Renal pelvis (tissue), 4 donors: ENCODE data around the gene CPNE2. TPM values are rescaled to one million over a fixed set of nuclear protein-coding genes. Genes with fewer than 3 reads are reported as not detected.
"Not testable (repeated sequence)": the region's sequence is repeated elsewhere in the genome, so short reads cannot be mapped to it uniquely, and the experiment has no call there.

Experiments
- DNase-seq: peaks from one replicate; pipeline ENCODE4 v3.0.0-alpha.2; 2013
- polyA plus RNA-seq, 3 donors: library from polyadenylated mRNA; unstranded; fragments of 120-200 nt; gene quantifications; one replicate each; pipeline ENCODE4 v1.2.1, GENCODE V29; 2013; ENCODE audit not compliant: insufficient read length in 3 of 3

CPNE2 gene
- polyA plus RNA-seq, 3 donors, result 35.1 to 40.3 (median 36.4) TPM

DNA sequence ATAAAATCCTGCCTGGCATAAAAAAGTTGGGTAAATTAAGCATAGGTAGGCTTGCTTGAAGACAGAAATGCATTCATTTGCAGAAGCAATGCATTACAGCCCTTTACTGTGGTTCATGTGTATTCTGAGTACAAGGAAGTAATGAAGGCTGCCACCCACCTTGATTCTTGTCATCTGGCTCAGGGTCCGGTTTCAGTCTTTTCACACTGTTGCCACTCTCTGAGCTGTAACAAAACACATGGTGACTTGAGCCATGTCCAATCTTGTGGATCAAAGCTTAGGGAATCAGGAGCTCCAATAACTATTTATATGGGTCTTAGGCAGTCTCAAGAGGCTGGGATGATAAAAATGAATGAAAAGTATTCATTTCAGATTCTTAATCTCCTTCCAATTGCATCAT, 71.5 kb downstream of the CPNE2 start:
- peak; percentile 42 for DNase-seq

DNA sequence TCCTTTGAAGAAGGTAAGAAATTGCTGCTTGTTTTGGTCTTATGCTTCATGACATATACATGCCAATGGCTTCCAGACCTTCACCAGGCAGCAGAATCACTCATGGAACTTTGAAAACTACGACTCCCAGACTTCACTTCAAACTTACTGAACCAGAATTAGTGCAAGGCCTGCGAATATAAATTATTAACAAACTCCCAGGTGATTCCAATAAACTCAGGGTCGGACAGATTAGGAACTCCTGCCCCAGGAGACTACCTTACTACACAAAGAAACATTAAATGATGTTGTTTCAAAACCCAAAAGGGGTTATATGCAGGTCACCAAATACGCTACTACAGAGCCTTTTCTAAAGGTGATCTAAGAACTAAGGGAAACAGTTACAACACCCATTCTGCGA, 73.1 kb downstream of the CPNE2 start:
- DNase-seq, result no peak

DNA sequence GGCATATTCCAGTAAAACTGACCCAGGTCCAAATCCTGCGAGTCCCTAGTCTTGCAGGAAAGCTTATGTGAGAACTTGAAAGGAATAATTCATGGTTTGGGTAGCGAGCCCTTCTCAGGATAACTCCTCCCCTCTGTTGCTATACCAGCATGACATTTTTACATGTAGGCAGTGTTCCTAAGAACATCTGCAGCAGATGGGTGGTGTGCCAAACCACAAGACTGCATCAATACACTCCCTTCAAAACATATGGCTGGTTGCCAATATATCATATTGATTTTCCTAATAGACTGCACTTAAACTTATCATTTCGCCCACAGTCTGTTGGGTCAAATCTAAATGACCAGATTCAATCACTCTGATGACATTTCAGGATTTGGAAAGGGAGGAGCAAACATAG, 73.6 kb downstream of the CPNE2 start:
- DNase-seq, result no peak

DNA sequence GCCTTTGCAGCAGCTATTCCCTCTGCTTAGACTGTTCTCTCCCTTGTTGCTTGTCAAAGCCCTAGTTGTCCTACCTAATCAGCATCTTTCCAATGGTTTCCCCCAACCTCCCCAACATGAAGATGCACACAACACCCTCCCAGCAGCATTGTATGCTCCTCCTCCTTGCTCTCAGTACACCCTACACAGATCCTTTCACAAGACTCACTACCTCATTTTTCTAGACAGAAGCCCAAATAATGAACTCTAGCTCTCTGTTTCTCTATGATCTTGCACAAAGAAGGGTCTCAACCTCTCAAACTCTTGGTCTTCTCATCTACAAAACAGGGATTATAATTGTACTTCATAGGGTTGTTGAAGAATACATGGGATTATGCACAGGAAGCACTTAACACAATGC, 74.1 kb downstream of the CPNE2 start:
- DNase-seq, result no peak

DNA sequence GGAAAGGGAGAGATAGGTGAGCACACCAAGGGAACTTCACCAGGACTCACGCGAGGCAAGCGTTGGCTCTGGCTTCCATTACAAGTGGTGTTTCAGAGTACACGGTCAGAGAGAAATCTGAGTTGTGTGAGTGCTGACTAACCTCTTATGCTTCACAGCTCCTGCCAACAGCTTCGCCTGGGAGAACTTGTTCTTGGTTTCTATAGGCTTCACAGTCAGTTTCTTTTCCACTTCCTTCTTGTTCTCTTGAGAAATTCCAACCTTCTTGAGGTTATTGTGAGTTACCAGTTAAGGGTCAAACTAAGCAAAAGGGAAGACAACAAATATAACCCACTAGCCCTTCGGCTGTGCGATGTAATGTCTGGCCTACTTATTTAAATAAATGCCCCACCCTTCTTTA, 74.6 kb downstream of the CPNE2 start:
- no peak for DNase-seq

DNA sequence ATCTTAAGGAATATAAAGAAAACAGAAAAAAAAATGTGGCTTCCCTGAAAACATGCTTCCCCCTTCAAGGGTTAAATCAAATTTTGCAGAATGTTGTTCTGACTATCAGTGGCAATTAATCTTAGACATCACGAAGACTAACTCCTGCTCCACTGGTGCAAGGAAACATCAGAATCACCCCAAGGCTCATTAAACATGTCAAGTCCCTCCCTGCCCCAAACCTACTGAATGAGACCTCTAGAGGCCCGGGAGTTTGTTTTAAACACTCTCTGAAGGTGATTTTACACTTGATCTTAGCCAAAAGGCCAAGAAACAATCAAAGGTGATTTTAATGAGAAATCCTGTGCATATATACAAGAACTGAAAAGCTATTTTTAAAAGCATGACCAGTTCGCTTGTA, 75.2 kb downstream of the CPNE2 start:
- peak; percentile 73 for DNase-seq

DNA sequence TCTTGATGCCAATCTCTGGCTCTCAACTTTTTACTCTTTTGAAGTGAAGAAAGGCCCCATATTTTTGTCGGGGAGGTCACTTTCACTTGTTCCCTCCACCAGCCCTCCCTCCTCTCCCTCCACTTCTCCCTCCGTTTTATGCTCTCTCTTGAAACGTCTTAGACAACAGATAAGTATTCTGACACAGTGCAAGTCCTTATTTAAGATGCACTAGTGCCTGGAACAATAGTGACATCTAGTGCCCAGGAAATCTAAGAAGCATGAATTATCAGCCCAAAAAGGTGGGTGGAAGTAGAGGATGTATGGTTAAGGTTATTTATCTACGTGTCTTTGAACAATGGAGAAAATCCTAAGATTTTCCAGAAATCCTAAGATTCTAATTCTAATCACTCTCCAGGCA, 75.6 kb downstream of the CPNE2 start:
- peak; percentile 69 for DNase-seq

DNA sequence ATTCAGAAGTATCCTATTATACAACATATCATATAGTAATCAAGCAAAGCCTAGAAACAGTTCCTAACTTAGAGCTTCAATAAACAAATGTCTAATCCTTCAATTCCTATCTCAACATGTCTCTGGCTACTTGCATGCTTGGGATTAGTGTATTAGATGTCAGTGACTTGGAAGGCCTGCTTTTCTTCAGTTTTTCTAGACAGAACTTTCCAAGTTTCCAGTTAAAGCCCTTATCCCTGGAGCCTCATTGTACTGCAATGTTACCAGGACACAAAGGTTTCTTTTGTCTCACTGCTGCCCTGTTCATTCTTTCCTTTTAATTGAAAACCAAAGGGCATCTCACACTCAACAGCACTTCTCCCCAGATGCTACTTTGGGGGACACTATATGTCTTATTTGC, 76.9 kb downstream of the CPNE2 start:
- no peak for DNase-seq

DNA sequence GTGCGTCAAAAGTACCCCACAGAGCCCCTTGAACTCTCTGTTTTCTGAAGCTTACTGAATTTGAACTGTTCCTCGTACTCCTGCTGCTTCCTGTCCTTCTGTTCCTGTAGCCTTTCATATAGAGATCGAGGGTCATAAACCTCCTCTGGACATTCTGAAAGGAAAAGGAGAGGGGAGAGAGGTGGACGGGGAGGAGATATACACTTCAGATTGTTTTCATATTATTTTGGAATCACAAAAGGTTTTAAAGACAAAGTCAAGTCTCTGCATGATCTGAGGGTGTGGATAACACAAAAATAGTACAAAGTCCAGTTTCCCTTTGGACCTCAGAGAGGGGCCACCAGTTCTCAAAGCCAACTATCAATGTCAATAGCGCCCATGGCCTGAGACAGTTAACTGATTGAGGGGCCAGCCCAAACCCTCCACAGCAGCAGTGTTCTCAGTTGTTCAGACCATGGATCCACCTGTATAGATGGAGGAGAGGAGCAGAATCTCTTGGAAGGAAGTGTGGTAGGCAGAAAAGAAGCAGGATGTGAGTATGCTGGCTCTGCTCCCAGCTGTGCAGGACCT, 80.4 kb downstream of the CPNE2 start:
- DNase-seq, result no peak

DNA sequence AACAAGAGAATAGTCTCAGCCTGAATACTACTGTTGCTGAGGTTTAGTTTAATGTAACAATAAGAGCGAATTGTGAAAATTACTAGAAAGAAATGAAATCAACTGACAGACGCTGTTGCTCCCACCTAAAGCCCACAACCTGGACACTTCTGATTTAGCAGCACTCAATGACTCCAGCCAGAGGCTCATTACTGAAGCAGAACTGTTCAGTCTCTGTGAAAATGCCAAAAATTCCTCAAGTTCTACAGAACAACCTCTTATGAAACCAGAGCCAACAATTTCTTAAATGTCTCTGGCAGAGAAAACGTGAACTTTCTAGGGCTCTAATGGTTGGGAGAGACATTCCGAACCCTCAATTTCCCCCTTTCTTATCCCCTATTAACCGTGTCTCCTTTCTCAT, 83.5 kb downstream of the CPNE2 start:
- DNase-seq, result peak; percentile 15

DNA sequence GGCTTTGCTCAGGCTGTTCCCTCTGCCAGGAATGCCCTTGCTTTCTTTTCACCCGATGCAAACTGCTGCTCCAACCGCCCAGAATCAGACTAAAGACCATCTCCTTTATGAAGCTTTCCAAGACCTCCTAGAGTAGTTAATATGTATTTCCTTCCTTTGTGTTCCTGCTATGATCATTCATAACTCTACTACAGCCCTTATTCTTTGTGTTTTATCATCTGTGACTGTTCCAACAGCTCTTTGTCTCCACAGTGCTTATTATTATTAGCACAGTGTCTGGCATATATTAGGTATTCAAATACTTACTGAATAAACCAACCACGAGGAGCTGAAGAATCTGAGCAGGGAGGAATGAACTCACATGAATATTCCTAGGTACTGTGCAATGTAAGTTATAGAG, 85.8 kb downstream of the CPNE2 start:
- DNase-seq, result no peak

DNA sequence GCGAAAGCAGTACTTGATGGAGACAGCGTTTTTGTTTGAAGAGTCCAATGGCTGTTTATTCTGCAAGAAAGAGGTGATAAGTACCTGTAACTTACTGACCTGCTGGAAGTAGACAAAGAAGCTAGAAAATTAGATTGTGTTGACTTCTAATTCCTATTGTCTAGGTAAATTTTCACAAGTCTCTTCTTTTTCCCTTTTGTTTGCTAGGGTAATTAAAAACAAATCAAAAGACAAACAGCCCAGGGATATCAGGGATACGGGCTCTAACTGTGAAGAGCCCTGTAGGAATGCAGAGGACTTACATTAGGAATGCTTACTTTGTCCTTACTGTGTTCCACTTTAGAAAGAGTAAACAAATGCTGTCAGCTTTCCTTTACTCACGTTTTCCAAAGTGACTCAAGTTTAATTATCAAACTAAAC, 86.4 kb downstream of the CPNE2 start:
- DNase-seq, result no peak

DNA sequence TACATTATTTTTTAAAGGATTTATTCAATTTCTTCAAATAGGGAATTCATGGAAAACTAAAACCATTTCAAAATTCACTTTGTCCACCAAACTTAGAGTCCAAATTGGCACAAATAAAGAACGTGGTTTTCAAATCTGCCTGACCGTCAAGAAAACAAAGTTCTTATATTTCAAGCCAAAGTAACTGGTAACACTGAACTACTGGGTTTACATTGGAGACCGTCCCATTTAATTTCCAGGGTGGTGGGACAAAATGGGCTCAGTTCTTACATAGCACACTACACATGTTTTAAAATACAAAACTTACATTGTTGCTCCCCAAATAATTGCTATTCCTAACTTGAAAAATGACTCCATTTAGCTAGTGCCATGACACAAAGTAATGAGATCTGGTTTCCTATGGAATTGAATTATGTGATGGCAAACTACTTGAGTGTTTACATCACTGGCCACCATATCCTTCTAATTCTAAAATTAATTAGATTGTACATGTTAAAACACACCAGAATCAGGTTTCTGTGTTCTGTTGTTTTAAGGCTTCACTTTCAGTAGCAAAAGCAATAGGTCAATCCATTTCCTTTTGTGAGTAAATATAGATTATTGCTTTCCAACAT, 86.9 kb downstream of the CPNE2 start:
- no peak for DNase-seq

DNA sequence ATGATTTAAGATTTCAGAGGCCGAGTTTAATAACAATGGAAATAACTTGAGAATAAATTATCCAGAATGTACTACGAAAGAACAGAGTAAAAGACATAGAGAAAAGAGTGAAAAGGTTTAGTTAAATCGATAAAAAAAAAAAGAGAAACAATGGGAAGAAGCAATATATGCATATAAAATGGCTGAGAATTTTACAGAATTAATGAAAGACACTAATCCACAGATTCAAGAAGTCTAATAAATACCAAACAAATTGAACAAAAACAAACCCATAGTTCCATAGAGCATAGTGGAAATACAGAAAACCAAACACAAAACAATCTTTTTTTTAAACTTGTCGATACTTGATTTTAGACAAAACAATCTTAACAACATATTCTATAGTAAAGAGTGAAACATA, 91.7 kb downstream of the CPNE2 start:
- no peak for DNase-seq

DNA sequence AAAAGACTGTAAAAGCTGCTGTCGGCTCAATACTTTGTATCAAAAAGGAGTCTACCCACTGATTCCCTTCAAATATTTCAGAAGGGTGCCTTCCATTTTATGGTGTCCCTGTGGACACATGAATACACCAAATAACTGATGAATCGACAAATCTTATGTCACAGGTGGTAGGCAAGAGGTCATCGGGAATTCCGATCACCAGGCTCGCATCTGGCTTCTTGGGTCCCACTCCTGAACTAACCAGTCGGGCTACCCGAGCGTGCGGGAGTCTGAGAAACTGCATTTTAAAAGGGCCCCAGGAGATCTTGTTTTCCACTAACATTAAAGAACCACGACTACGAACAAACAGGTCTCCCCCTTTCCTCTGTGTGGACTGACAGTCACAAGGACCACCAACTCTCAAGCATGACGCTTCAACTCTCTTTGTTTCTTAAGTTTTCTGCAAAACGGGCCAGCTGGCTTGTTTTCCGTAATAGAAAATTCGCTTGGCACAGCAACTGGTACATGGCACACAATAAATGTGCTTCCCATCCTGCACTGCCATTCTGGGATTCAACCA, 92.6 kb downstream of the CPNE2 start:
- DNase-seq, result no peak

DNA sequence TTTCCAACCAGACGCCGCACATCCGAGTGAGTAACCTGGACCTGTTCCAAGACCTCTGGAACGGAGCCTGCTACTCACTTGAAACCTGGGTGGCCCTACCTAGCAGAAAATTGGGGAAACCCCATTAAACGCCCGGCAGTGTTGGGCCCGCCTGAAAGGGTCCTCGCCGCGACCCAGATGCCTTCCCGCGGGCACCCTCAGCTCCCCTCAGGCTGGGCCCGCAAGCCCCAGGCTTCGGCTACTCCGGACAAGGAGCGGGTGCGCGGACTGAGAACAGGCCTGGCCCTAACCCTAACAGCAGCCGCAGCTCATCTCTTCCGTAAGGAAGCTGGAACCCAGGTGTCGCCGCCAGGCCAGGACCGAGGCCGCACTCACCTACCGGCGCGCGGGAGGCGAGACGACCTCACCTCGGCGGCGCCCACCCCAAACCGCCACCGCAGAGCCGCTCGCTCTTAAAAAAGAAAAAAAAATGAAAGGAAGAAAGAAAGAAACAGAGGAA, 93.1 kb downstream of the CPNE2 start:
- DNase-seq, result peak; percentile 28

DNA sequence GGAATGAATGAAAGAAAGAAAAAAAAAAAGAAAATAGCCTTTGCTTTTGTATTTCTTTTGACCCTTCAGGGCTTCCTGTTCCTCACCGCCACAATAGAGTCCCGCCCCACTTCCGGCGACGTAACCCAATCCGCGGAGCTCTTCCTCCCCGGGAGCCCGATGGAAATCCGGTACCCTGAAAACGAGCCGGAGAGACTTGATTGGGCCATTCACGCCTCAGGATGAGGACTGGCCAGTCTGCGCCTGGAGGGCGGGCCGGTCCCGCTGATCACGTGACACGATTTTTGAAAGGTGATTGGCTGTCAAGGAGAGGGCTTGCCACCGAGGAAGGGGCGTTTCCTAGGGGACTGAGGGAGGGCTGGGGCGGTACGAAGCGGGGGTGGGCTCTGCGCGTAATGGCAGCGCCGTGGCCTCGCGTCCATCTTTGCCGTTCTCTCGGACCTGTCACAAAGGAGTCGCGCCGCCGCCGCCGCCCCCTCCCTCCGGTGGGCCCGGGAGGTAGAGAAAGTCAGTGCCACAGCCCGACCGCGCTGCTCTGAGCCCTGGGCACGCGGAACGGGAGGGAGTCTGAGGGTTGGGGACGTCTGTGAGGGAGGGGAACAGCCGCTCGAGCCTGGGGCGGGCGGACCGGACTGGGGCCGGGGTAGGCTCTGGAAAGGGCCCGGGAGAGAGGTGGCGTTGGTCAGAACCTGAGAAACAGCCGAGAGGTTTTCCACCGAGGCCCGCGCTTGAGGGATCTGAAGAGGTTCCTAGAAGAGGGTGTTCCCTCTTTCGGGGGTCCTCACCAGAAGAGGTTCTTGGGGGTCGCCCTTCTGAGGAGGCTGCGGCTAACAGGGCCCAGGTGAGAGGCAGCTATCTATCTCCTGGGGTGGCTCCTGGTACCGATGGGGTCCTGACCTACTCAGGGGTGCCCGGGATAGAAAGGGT, 93.8 kb downstream of the CPNE2 start, which contains the start of the genes PSME3IP1 and RSPRY1:
Gene PSME3IP1, minus strand, starts transcription at position 95 of the 927 bp plus-strand sequence. CDS start 12,185 bp downstream, outside the sequence.
Gene RSPRY1, plus strand, starts transcription at position 385 of the 927 bp plus-strand sequence. CDS start 18,330 bp downstream, outside the sequence.
- DNase-seq, result peak; percentile 100

DNA sequence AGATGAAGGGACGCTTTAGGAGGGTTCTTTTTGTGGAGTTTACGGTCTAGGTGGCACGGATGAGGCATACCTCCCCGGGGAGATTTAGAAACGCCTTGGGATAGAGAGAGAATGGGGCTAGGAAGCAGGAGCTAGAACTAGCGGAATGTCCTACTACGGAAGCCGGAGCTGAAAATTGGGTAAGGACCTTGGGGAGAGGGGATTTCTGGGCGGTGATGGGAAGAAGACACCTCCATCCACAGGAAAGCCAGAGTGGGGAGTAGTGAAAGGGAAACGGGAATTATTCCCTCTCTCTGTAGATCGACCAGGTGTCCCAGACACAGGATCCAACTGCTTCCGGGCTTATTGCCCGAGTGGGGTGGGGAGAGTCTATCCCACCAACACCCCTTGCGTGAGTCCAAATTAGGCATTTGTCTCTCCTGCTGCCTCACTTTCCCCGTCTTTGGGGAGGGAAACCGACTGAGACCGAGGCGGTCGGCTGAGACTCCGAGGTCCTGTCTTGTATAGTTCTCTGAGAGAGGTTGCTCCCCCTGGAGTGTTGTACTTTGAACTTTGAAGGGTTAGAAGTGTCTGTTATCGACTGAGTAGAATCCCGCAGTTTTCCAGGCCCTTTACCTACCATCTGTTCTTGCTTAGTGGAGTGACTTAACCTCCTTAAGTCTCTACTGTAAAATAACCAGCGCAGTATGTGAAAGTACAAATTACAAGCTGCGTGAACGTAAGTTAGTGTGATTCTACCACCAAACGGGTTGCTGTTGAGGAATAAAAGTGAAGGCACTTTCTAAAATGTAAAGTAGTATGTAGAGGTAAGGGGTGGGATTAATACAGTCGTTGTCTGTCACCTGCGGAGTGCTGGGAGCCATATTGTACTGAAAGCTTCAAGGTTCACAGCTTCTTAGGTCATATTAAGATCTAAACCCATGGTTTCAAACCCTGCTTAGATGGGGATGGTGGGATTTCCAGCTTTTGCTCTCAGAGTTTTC, 94.8 kb downstream of the CPNE2 start:
- no peak for DNase-seq

DNA sequence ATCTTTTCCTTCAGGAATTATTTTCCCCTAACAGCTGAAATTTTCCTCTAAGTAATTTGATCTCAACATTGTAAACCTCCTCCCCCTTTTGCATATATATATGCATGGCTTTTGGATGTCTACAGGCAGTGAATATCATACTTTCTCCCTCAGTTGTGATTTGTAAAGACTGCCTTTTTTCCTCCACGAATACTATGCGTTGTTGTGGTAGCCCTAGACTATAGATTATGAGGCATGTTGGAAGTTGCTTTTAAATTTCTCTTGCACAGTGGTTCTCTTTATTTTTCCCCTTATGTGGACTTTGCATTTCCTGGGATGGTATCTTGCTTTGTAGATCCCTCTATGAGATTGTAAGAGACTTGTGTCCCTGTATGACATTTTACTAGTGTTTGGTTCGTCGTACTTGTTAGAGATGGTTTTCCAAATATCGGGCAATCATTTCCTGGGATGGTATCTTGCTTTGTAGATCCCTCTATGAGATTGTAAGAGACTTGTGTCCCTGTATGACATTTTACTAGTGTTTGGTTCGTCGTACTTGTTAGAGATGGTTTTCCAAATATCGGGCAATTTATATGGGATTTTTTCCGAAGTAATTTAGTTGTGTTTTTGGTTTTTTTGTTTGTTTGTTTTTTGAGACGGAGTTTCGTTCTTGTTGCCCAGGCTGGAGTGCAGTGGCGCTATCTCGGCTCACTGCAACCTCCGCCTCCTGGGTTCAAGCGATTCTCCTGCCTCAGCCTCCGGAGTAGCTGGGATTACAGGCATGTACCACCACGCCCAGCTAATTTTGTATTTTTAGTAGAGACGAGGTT, 95.7 kb downstream of the CPNE2 start:
- not testable (repeated sequence) for DNase-seq

DNA sequence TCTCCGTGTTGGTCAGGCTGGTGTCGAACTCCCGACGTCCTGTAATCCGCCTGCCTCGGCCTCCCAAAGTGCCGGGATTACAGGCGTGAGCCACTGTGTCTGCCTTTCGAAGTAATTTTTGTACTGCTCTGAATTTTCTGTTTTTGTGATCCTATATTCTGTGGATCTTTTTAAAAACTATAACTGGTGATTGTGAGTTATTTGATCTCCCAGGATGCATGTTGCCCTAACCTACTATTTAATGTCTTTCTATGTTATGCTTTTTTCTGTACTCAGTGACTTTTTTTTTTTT, 96.3 kb downstream of the CPNE2 start:
- DNase-seq, result no peak
